Muscle layer of colon (tissue), 2 donors: ENCODE results near the gene MAPK10.

ENCODE experiments used
- H3K27ac ChIP-seq: one replicate; pipeline ENCODE4 v1.7.0; 2013; ENCODE audit warnings: low read depth, mild to moderate bottlenecking, low read length, moderate library complexity
- H3K27me3 ChIP-seq, 2 donors: one replicate each; pipeline ENCODE4 v1.7.0; 2013; ENCODE audit warnings: low read length in 2 of 2, mild to moderate bottlenecking in 2 of 2; ENCODE audit not compliant: insufficient read depth in 2 of 2, control insufficient read depth in 1 of 2
- H3K36me3 ChIP-seq: one replicate; pipeline ENCODE4 v1.7.0; 2013; ENCODE audit warnings: mild to moderate bottlenecking, low read length; ENCODE audit not compliant: insufficient read depth
- H3K4me1 ChIP-seq: one replicate; pipeline ENCODE4 v1.7.0; 2013; ENCODE audit warnings: mild to moderate bottlenecking, low read length; ENCODE audit not compliant: insufficient read depth
- H3K4me3 ChIP-seq, 2 donors: one replicate each; pipeline ENCODE4 v1.7.0; 2013; ENCODE audit warnings: low read length in 2 of 2, low read depth in 1 of 2, mild to moderate bottlenecking in 1 of 2, moderate library complexity in 1 of 2
- H3K9ac ChIP-seq: one replicate; pipeline ENCODE4 v1.7.0; 2013; ENCODE audit warnings: low read length
- H3K9me3 ChIP-seq: one replicate; pipeline ENCODE4 v1.7.0; 2013; ENCODE audit warnings: mild to moderate bottlenecking, low read length
- donor health status: abdominal sarcoma.
- donor health status: Adenocarcinoma of cecum.

The MAPK10 gene

DNA sequence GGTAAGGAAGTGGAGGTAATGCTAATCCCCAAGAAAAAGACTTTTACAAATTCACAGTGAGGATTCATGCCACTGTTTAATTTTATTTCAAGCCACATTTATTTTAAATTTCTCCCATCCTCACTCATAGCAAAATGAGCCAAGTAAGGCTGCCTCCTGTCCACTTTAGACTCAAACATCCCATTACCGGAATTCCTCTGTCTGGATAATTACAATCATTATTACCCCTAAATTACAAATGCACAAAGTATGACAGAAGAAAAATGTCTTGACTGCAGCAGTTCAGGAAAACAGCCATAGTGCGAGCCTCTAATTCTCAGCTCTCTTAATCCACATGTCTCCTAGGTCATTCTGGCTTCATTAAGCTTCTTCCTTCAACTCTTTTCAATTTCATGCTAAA, 57.0 kb downstream of the MAPK10 start:
- Histone ChIP-seq H3K9ac (no peak overlapping the region), H3K27ac (no peak overlapping the region), H3K36me3 (no peaks in the 10 kb centered on the region), H3K4me1 (peaks cover 6% of the 10 kb centered on the region), H3K27me3 (no peaks in the 10 kb centered on the region), H3K4me3 (no peak overlapping the region), H3K9me3 (no peaks in the 10 kb centered on the region)

DNA sequence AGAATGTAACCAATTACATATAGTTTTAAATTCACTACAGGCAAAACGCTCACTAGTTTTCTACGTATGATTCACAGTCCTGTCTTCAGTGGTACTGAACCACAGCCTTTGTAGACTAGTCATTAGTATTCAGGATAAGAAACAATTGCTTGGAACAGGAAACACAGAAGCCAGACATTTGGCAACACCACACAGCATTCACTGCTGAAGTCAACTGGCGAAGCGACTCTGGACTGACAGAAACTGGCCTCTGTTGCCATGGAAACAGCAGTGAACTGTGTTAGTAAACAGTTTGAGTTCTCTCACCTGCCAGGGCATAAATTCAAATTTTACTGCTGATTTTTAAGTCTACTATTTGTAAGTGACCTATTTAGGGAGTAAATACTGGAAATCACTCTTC, 57.6 kb downstream of the MAPK10 start:
- H3K9me3 ChIP-seq = no peaks in the 10 kb centered on the region
- peaks cover 3% of the 10 kb centered on the region for H3K4me1 ChIP-seq
- no peaks in the 10 kb centered on the region for H3K36me3 ChIP-seq
- H3K4me3 ChIP-seq = no peak overlapping the region
- H3K9ac ChIP-seq = no peak overlapping the region
- no peaks in the 10 kb centered on the region for H3K27me3 ChIP-seq
- no peak overlapping the region for H3K27ac ChIP-seq

DNA sequence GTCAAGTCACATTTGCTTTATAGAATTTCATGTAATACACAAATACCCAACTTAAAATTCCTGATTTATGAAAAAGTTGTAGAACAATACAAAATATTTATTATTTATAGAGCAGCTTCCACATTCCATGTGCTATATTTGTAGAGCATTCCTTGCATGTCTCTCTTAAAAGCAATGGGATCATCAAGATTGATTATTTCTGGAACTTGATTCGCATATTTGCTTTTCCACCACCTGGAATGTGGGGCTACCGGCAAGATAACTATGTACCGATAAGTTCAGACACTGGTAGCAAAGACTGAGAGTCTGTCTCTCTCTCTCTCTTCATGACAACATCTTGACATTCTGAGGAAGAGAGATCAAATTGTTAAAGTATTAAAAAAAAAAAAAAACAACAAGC, 59.3 kb downstream of the MAPK10 start:
- no peaks in the 10 kb centered on the region for H3K4me1 ChIP-seq
- H3K4me3 ChIP-seq = no peak overlapping the region
- H3K36me3 ChIP-seq = no peaks in the 10 kb centered on the region
- H3K27me3 ChIP-seq = no peaks in the 10 kb centered on the region
- H3K27ac ChIP-seq = no peak overlapping the region
- H3K9me3 ChIP-seq = no peaks in the 10 kb centered on the region
- no peak overlapping the region for H3K9ac ChIP-seq

DNA sequence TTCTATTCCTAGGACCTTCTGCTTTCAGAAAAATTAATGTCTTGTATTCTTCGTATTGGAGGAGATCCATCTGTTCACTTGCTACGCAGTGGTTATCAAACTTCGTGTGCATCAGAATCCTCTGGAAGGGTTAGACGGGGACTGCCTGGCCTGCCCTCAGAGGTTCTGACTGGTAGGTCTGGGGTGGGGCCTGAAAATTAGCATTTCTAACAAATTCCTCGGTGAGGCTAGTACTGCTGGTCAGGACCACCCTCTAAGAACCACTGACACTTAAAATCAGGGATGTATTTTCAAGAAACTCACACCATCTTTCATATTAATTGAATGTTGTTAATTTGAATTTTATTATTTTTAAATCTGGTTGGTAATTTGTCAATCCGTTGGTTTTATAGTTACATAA, 63.0 kb downstream of the MAPK10 start:
- no peaks in the 10 kb centered on the region for H3K9me3 ChIP-seq
- no peaks in the 10 kb centered on the region for H3K36me3 ChIP-seq
- no peak overlapping the region for H3K4me3 ChIP-seq
- no peak overlapping the region for H3K9ac ChIP-seq
- H3K27me3 ChIP-seq = no peaks in the 10 kb centered on the region
- H3K4me1 ChIP-seq = no peaks in the 10 kb centered on the region
- no peak overlapping the region for H3K27ac ChIP-seq

DNA sequence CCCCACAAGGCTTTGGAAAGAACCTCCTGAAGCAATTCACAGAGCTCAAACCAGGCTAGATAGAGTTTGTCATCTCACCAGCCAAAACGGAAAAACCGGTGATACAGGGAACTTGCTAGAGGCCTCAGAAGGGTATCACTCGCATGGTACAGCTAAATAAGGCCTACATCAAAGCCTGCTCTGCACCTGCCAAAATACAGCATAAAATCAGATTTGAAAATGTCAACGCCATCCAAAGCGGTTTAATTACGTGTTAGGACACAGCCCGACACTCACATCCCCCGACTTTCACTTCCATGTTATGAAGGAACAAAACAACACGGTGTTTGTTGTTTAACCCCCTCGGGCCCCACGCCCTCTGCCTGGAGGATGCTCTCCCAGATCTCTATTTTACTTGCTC, 65.0 kb downstream of the MAPK10 start:
- Histone ChIP-seq H3K27me3 (no peaks in the 10 kb centered on the region), H3K9ac (no peak overlapping the region), H3K4me1 (no peaks in the 10 kb centered on the region), H3K27ac (no peak overlapping the region), H3K36me3 (no peaks in the 10 kb centered on the region), H3K4me3 (no peak overlapping the region), H3K9me3 (no peaks in the 10 kb centered on the region)

DNA sequence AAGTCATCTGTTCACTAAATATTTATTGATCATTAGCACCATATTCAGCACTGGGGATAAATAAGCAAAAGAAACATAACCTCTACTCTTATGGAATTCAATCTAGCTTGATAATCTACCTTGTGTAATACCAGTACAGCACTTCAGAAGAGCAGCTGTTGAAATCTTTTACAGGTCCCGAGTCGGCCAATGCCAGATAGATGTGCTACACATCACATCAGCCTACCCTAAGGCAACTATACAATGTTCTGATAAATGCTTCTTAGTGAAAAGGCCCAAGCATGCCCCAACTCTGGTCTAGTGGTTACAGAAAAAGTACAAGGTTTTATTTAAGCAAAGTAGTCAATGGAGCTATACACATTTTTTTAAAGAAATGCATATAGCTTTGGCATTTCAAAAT, 68.7 kb downstream of the MAPK10 start:
- H3K4me3 ChIP-seq = no peak overlapping the region
- H3K4me1 ChIP-seq = no peaks in the 10 kb centered on the region
- no peaks in the 10 kb centered on the region for H3K36me3 ChIP-seq
- no peaks in the 10 kb centered on the region for H3K27me3 ChIP-seq
- no peaks in the 10 kb centered on the region for H3K9me3 ChIP-seq
- no peak overlapping the region for H3K27ac ChIP-seq
- H3K9ac ChIP-seq = no peak overlapping the region

DNA sequence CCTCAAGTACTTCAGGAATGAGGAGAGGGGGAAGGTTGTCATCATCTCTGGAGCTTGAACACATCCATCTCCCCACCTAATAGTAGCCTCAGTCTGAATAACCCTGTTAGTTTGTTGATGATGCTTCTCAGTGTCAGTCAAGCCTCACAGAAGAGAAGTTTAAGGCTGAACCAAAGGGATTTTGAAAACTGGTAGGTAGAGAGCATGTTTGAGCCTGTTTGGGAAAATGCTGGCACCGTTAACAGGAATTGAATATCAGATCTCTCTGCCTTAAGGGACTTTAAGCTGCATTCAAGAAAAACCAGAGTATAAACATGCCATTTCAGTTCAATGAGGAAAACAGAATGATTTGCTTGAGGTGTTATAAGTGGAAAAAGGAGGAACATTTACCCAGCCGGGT, 73.1 kb downstream of the MAPK10 start:
- Histone ChIP-seq H3K4me1 (no peaks in the 10 kb centered on the region), H3K4me3 (no peak overlapping the region), H3K9me3 (no peaks in the 10 kb centered on the region), H3K27me3 (no peaks in the 10 kb centered on the region), H3K9ac (no peak overlapping the region), H3K27ac (no peak overlapping the region), H3K36me3 (no peaks in the 10 kb centered on the region)

DNA sequence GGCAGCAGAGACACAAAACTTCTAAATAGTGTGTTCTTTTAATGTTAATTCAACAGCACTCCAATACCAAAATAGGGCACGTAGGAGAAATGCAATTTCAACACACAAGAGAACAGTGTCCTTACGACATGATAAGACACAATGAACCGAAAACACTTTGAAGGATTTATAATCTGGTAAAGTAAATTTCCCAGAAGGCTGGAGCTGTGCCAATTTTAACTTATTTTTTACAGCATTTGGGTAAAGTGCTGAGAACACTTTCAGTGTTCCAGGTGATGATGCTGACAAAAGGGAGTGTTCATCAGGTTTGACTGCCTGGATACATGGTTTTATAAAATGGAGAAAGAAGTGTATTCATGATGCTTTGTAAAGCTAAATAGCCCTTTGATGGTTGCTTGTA, 76.5 kb downstream of the MAPK10 start:
- Histone ChIP-seq H3K9me3 (no peaks in the 10 kb centered on the region), H3K9ac (no peak overlapping the region), H3K4me3 (no peak overlapping the region), H3K27ac (no peak overlapping the region), H3K4me1 (no peaks in the 10 kb centered on the region), H3K27me3 (no peaks in the 10 kb centered on the region), H3K36me3 (no peaks in the 10 kb centered on the region)

DNA sequence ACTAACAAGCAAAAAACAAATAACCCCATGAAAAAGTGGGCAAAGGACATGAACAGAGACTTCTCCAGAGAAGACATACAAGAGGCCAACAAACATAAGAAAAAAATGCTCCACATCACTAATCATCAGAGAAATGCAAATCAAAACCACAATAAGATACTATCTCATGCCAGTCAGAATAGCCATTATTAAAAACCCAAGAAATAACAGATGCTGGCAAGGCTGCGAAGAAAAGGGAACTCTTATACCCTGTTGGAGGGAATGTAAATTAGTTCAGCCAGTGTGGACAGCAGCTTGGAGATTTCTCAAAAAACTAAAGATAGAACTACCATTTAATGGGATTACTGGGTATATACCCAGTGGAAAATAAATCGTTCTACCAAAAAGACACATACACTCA, 79.6 kb downstream of the MAPK10 start:
- Histone ChIP-seq H3K36me3 (no peaks in the 10 kb centered on the region), H3K27ac (no peak overlapping the region), H3K27me3 (no peaks in the 10 kb centered on the region), H3K9me3 (no peaks in the 10 kb centered on the region), H3K4me1 (no peaks in the 10 kb centered on the region), H3K4me3 (no peak overlapping the region), H3K9ac (no peak overlapping the region)

DNA sequence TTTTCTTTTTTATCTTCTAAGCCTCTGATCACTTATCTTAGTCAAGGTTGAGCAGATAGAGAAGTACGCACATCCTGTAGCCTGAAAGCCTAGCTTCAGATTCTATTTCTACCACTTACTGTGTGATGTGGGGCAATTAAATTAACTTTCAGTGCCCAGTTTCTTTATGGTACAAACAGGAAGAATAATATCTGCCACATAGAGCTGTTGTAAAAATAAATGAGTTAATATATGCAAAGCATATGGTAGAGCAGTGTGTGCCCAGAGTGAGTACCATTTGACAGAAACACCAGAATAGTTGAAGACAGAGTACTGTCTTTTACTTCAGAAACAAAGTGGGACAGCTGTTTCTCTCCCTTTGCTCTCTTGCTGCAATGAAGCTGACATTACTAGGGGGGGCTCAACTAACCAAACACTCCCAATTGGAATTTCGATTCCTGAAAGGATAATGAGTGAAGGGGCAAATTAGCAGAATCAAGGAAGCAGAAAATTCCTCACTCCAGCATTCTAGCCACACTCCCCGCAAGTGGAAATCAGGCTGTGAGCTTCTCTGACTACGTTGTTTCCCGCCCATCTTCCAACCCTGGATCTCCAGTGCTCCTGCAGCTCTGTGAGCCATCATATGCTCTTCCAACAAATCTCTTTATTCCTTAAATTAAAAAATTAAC, 80.4 kb downstream of the MAPK10 start:
- Histone ChIP-seq H3K4me3 (no peak overlapping the region), H3K4me1 (no peaks in the 10 kb centered on the region), H3K27ac (no peak overlapping the region), H3K9ac (no peak overlapping the region), H3K36me3 (no peaks in the 10 kb centered on the region), H3K27me3 (no peaks in the 10 kb centered on the region), H3K9me3 (no peaks in the 10 kb centered on the region)

DNA sequence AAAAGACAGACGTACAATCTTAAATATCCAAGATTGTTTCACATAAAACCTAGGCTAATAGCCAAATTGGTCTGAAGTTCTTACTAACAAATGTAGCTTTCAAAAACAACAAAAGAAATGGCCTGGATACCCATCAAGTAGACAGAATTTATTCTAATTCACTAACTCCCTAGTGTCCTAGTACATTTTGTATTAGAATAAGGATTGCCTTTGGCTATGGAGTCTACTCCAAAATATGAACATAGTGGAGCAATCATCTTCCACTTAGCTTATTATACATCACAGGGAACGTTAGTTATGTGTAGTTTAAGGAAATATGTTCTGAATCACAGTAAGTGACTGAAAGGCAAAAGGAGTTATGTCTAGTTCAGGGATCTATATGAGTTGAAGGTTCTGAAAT, 81.7 kb downstream of the MAPK10 start:
- Histone ChIP-seq H3K36me3 (no peaks in the 10 kb centered on the region), H3K4me3 (no peak overlapping the region), H3K4me1 (no peaks in the 10 kb centered on the region), H3K9me3 (no peaks in the 10 kb centered on the region), H3K27ac (no peak overlapping the region), H3K9ac (no peak overlapping the region), H3K27me3 (no peaks in the 10 kb centered on the region)

DNA sequence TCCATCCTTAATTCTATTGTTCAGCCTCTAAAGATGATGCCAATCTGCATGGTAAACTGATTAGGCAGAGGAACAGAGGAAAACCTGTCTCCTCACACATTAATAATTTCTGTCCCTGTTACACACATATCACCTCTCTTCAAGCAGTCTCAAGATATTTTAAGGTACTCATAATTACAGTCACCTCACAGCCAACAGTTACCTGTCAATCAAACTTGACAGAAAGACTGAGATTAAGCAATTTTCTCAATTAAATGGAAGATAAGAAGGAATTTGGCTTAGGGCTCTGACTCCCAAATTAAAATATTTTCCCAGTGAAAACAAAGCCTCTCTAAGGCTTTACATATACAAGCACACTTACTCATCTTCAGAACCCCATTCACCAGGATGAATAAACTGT, 85.2 kb downstream of the MAPK10 start:
- Histone ChIP-seq H3K27me3 (no peaks in the 10 kb centered on the region), H3K27ac (no peak overlapping the region), H3K9ac (no peak overlapping the region), H3K36me3 (no peaks in the 10 kb centered on the region), H3K4me1 (no peaks in the 10 kb centered on the region), H3K9me3 (no peaks in the 10 kb centered on the region), H3K4me3 (no peak overlapping the region)
